ENCODE results near the gene GLIPR1L2. TPM values are rescaled to one million over a fixed set of nuclear protein-coding genes. Genes with fewer than 3 reads are reported as not detected.

The GLIPR1L2 gene
- total and polyA plus RNA-seq, 2 donors (not counting 1 experiment from before 2014, with no cell fraction given) = 0.37 to 0.91 TPM

DNA sequence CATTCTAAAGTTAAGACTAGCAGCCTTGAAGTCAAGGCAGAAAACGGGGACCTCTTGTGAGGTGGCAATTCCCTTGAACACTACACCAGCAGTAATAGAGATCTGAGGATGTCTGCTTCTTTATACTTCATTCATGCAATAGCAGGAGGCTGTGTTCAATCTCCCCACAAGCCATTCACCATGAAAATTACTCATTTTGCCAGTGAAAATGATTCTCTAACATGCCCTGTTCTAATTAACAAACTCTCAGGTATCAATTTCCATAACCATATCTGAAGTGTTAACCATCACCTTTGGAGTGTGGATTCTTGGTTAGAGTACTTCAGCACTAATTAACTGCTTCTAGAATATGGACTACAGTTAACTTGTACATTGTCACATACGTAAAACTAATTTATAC lies 86.2 kb downstream of the GLIPR1L2 start:
- Histone ChIP-seq H3K27me3 (replicated peaks in 1 of 4; ENCODE audit: control extremely low read depth in 1 of 4, control insufficient read depth in 3 of 4, insufficient read depth in 4 of 4, low read length in 3 of 4) (no peaks in the 10 kb centered on the region), H2AFZ (ENCODE audit: insufficient read depth, low read depth, low read length, poor library complexity, severe bottlenecking) (no peak overlapping the region), H3K36me3 (replicated peaks in 1 of 2; ENCODE audit: control extremely low read depth in 1 of 2, control insufficient read depth in 1 of 2, extremely low read depth in 1 of 2, insufficient read depth in 2 of 2, low read length in 1 of 2) (peaks cover 0 to 2% of the 10 kb centered on the region in 2 experiments), H4K20me1 (ENCODE audit: control insufficient read depth, insufficient read depth, low read length, poor library complexity, severe bottlenecking) (no peaks in the 10 kb centered on the region), H3K4me1 (ENCODE audit: control insufficient read depth in 2 of 2, insufficient read depth in 2 of 2, low read length in 2 of 2) (peaks cover 41 to 43% of the 10 kb centered on the region in 2 donors), H3K4me2 (replicated peaks; ENCODE audit: low read depth, low read length, poor library complexity, severe bottlenecking) (no peak overlapping the region), H3K9ac (ENCODE audit: low read length) (no peak overlapping the region), H3K79me2 (ENCODE audit: control insufficient read depth, insufficient read depth, low read length) (peaks cover 13% of the 10 kb centered on the region), H3K4me3 (ENCODE audit: control extremely low read depth in 1 of 5, extremely low read depth in 1 of 5, insufficient read depth in 1 of 5, low read depth in 2 of 5, low read length in 4 of 5) (no peak overlapping the region), H3K9me3 (ENCODE audit: control extremely low read depth in 1 of 3, control insufficient read depth in 2 of 3, insufficient read depth in 1 of 3, low read length in 2 of 3) (no peaks in the 10 kb centered on the region), H3K27ac (ENCODE audit: low read length in 2 of 2) (no peak overlapping the region)
- ATAC-seq (ENCODE audit: low read depth) (no peak), DNase-seq (no peak)
- ChIA-PET POLR2A (interaction anchor here (0.6 kb wide), 1 partner anchor 86 kb away, joined by 3 read pairs; the partner anchor contains the start of gene GLIPR1L2), CTCF (interaction anchor here (1.2 to 10.9 kb wide), 3 partner anchors 11 to 87 kb away, joined by 4 to 92 read pairs (median 5); partner anchors contain the start of gene GLIPR1L2)
- H3K9me3 Mint-ChIP-seq (ENCODE audit: insufficient read depth) = no peaks in the 10 kb centered on the region
- H3K4me3 Mint-ChIP-seq = no peak overlapping the region
- no peaks in the 10 kb centered on the region for H3K27me3 Mint-ChIP-seq
- peak overlapping the region; percentile 61 for H3K27ac Mint-ChIP-seq
- intact Hi-C loops (cut with micrococcal nuclease) = no loop called here
- no peak for TF ChIP-seq EZH2 (IDR thresholded peaks at IDR 0.05; ENCODE audit: borderline replicate concordance, insufficient read depth, low read depth, low read length, poor library complexity, severe bottlenecking)
- no peak for TF ChIP-seq CTCF (IDR thresholded peaks at IDR 0.05)
- peaks cover 61% of the 10 kb centered on the region for H3K4me1 Mint-ChIP-seq
- 100% methylated on average over 1 of the region's 2 CpGs for WGBS (ENCODE audit: insufficient coverage)

GRCh38 chr12:75478116-75478794 lies 87.4 kb downstream of the GLIPR1L2 start:
- H3K27me3 ChIP-seq (replicated peaks in 1 of 4; ENCODE audit: control extremely low read depth in 1 of 4, control insufficient read depth in 3 of 4, insufficient read depth in 4 of 4, low read length in 3 of 4) = no peaks in the 10 kb centered on the region
- peak overlapping the region; percentile 67 to 79 for H3K27ac ChIP-seq (ENCODE audit: low read length in 2 of 2)
- H3K4me1 ChIP-seq (ENCODE audit: control insufficient read depth in 2 of 2, insufficient read depth in 2 of 2, low read length in 2 of 2) = peaks cover 45 to 48% of the 10 kb centered on the region in 2 donors
- H3K4me3 Mint-ChIP-seq = peak overlapping the region; percentile 78
- POLR2A ChIA-PET = interaction anchor here (1.0 kb wide), 1 partner anchor 688 kb away, joined by 3 read pairs; no protein-coding TSS in a partner anchor
- peak overlapping the region; percentile 73 for H3K4me2 ChIP-seq (replicated peaks; ENCODE audit: low read depth, low read length, poor library complexity, severe bottlenecking)
- ATAC-seq (ENCODE audit: low read depth) (peak; percentile 47), DNase-seq (peak; percentile 72)
- no peaks in the 10 kb centered on the region for H4K20me1 ChIP-seq (ENCODE audit: control insufficient read depth, insufficient read depth, low read length, poor library complexity, severe bottlenecking)
- 0% methylated on average over 1 of the region's 5 CpGs for WGBS (ENCODE audit: insufficient coverage)
- H3K36me3 ChIP-seq (replicated peaks in 1 of 2; ENCODE audit: control extremely low read depth in 1 of 2, control insufficient read depth in 1 of 2, extremely low read depth in 1 of 2, insufficient read depth in 2 of 2, low read length in 1 of 2) = peaks cover 0 to 5% of the 10 kb centered on the region in 2 experiments
- intact Hi-C loops (cut with micrococcal nuclease) = loop anchor here (1.0 kb wide), 1 partner anchor 33 kb away; the partner anchor contains the start of gene KRR1
- H3K4me3 ChIP-seq (ENCODE audit: control extremely low read depth in 1 of 5, extremely low read depth in 1 of 5, insufficient read depth in 1 of 5, low read depth in 2 of 5, low read length in 4 of 5) = peak overlapping the region in 3 of 5 experiments; percentile 2 to 10 (median 9)
- H3K79me2 ChIP-seq (ENCODE audit: control insufficient read depth, insufficient read depth, low read length) = peaks cover 24% of the 10 kb centered on the region
- peak overlapping the region; percentile 50 for H2AFZ ChIP-seq (ENCODE audit: insufficient read depth, low read depth, low read length, poor library complexity, severe bottlenecking)
- no peaks in the 10 kb centered on the region for H3K9me3 ChIP-seq (ENCODE audit: control extremely low read depth in 1 of 3, control insufficient read depth in 2 of 3, insufficient read depth in 1 of 3, low read length in 2 of 3)
- TF ChIP-seq CTCF (IDR thresholded peaks at IDR 0.05) (no peak), EZH2 (IDR thresholded peaks at IDR 0.05; ENCODE audit: borderline replicate concordance, insufficient read depth, low read depth, low read length, poor library complexity, severe bottlenecking) (no peak)
- no peaks in the 10 kb centered on the region for H3K27me3 Mint-ChIP-seq
- no peaks in the 10 kb centered on the region for H3K9me3 Mint-ChIP-seq (ENCODE audit: insufficient read depth)
- CTCF ChIA-PET = interaction anchor here (0.9 to 10.9 kb wide), 6 partner anchors 10 to 88 kb away, joined by 3 to 104 read pairs (median 4); partner anchors contain the start of gene GLIPR1L2
- H3K4me1 Mint-ChIP-seq = peaks cover 65% of the 10 kb centered on the region
- H3K27ac Mint-ChIP-seq = peak overlapping the region; percentile 99
- peak overlapping the region; percentile 43 for H3K9ac ChIP-seq (ENCODE audit: low read length)

All from B cell (primary cell).